ENCODE measurements around the gene ADAM12. TPM values are rescaled to one million over a fixed set of nuclear protein-coding genes. Genes with fewer than 3 reads are reported as not detected.

The ADAM12 gene
- total RNA-seq, 2 experiments from 2014 or later: 1.3 TPM

DNA sequence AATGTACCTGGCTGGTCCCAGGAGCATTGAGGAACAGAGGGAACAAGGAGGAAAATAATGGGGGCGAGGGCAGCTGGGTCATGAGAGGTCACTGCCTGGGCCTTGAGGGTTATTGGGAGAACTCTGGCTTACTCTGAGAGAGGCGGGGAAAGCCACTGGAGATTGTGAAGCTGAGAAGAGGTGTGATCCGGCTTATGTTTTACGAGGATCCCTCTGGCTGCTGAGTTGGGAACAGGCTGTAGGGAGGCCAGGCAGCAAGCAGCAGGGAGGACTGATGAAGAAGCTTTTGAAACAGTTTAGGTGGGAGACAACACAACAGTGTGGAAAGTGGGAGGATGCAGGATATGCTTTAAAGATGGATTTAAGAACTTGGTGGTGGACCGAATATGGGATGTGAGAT, 404.6 kb downstream of the ADAM12 start:
- H3K36me3 Mint-ChIP-seq (ENCODE audit: low read depth): no peaks in the 10 kb centered on the region
- H3K27ac Mint-ChIP-seq: no peak overlapping the region
- POLR2A ChIA-PET: no interaction called here
- ATAC-seq: no peak
- CTCF ChIA-PET: interaction anchor here (1.2 to 1.5 kb wide), 4 partner anchors 12 to 1870 kb away, joined by 3 read pairs; no protein-coding TSS in a partner anchor
- H3K4me3 Mint-ChIP-seq: no peak overlapping the region
- no peak for DNase-seq
- H3K9me3 Mint-ChIP-seq: no peaks in the 10 kb centered on the region
- intact Hi-C loops (cut with micrococcal nuclease): loop anchor here (5.0 kb wide), 2 partner anchors 404 to 519 kb away; partner anchors contain the start of gene ADAM12
- no peaks in the 10 kb centered on the region for H3K4me1 Mint-ChIP-seq (ENCODE audit: low read depth)
- TF ChIP-seq, protein P1, sequence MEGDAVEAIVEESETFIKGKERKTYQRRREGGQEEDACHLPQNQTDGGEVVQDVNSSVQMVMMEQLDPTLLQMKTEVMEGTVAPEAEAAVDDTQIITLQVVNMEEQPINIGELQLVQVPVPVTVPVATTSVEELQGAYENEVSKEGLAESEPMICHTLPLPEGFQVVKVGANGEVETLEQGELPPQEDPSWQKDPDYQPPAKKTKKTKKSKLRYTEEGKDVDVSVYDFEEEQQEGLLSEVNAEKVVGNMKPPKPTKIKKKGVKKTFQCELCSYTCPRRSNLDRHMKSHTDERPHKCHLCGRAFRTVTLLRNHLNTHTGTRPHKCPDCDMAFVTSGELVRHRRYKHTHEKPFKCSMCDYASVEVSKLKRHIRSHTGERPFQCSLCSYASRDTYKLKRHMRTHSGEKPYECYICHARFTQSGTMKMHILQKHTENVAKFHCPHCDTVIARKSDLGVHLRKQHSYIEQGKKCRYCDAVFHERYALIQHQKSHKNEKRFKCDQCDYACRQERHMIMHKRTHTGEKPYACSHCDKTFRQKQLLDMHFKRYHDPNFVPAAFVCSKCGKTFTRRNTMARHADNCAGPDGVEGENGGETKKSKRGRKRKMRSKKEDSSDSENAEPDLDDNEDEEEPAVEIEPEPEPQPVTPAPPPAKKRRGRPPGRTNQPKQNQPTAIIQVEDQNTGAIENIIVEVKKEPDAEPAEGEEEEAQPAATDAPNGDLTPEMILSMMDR (IDR thresholded peaks at IDR 0.05): no peak
- H3K27me3 Mint-ChIP-seq: peaks cover 6% of the 10 kb centered on the region

DNA sequence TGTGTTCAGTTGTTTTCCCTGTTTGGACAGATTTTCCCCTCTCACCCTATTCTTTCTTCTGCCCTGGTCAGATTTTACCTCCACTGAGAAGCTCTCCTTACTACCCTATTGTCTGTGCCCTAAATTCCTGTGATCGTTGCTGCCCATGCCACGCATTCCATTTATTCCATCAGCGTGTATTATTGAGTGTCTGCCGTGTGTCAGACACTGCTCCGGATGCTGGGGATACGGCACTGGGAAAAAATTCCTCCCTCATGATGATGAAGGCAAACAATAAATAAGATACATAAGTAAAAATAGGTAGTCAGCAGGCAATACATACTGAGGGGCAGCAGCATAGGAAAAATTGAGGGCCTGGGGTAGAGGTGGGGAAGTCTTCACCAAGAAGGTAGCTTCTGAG, 405.1 kb downstream of the ADAM12 start:
- no peak overlapping the region for H3K27ac Mint-ChIP-seq
- ATAC-seq (no peak), DNase-seq (no peak)
- CTCF ChIA-PET: interaction anchor here (1.2 to 1.5 kb wide), 4 partner anchors 12 to 1871 kb away, joined by 3 read pairs; no protein-coding TSS in a partner anchor
- no peaks in the 10 kb centered on the region for H3K36me3 Mint-ChIP-seq (ENCODE audit: low read depth)
- POLR2A ChIA-PET: no interaction called here
- intact Hi-C loops (cut with micrococcal nuclease): loop anchor here (5.0 kb wide), 2 partner anchors 404 to 519 kb away; partner anchors contain the start of gene ADAM12
- H3K4me1 Mint-ChIP-seq (ENCODE audit: low read depth): no peaks in the 10 kb centered on the region
- TF ChIP-seq, protein P1 (IDR thresholded peaks at IDR 0.05): no peak
- H3K4me3 Mint-ChIP-seq: no peak overlapping the region
- no peaks in the 10 kb centered on the region for H3K9me3 Mint-ChIP-seq
- H3K27me3 Mint-ChIP-seq: peaks cover 6% of the 10 kb centered on the region

DNA sequence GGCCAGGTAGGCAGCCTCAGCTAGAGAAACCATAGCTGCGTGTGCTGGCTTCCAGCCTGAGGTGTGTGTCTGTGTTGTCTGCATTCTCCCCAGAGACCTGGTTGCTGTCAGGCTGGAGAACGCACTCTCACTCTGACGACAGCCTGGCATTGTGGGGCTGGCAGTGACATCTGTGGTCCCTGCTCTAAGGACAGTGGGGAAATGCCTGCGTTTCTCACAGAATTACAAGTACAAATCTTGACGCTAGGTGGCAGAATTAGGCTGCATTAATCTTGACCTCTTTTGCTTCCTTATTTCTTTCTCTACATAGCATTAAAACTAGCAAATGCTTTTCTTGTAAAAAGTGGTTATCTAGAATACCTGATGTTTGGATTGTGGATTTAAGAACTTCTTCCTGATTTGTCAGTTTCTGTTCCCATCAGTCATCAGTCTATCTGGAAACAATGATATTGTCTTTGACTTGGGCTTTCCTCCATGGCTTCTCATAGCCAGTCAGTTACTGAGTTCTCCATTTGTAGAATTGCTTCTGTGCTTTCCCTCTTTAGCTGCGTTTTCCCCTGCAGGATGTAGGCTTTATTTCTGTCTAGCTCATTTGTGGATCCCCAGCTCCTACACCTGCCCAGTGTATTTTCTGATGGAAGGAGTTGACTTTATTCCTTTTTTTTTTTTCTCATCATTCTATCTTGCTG, 405.9 kb downstream of the ADAM12 start:
- H3K27me3 Mint-ChIP-seq: peaks cover 6% of the 10 kb centered on the region
- POLR2A ChIA-PET: no interaction called here
- H3K36me3 Mint-ChIP-seq (ENCODE audit: low read depth): no peaks in the 10 kb centered on the region
- no peak overlapping the region for H3K27ac Mint-ChIP-seq
- no peaks in the 10 kb centered on the region for H3K4me1 Mint-ChIP-seq (ENCODE audit: low read depth)
- no peak overlapping the region for H3K4me3 Mint-ChIP-seq
- DNase-seq (peak; percentile 9), ATAC-seq (peak; percentile 51)
- TF ChIP-seq, protein P1 (IDR thresholded peaks at IDR 0.05): peak; percentile 67
- CTCF ChIA-PET: interaction anchor here (0.7 to 1.4 kb wide), 6 partner anchors 11 to 556 kb away, joined by 3 to 7 read pairs (median 3); no protein-coding TSS in a partner anchor
- H3K9me3 Mint-ChIP-seq: no peaks in the 10 kb centered on the region
- intact Hi-C loops (cut with micrococcal nuclease): loop anchor here (5.0 kb wide), 2 partner anchors 405 to 520 kb away; partner anchors contain the start of gene ADAM12

DNA sequence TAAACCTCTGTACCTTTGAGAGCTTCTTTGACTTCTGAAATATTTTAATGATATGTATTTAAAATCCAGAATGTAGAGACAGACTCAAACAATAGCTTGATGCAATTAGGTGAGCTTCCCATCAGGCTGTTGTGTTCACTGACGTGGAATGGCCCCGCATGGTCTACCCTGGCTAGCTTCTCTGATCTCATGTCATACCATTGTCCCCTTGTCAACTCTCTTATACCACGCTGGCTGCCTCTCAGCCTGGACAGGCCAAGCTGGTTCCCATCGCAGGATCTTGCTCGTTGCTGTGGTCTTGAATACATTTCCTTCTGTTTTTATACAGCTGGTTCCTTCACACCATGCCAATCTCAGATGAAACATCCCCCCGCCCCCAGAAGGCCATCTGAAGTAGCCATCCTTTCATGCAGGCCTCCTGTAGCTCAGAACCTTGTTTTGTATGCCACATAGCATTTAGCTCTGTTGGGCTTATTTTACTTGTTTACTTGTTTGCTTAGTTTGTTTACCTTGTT, 407.7 kb downstream of the ADAM12 start:
- Mint-ChIP-seq H3K4me1 (ENCODE audit: low read depth) (no peaks in the 10 kb centered on the region), H3K9me3 (no peaks in the 10 kb centered on the region), H3K27me3 (peaks cover 6% of the 10 kb centered on the region), H3K27ac (no peak overlapping the region), H3K4me3 (no peak overlapping the region), H3K36me3 (ENCODE audit: low read depth) (no peaks in the 10 kb centered on the region)
- POLR2A ChIA-PET: no interaction called here
- intact Hi-C loops (cut with micrococcal nuclease): loop anchor here (5.0 kb wide), 2 partner anchors 407 to 522 kb away; partner anchors contain the start of gene ADAM12
- CTCF ChIA-PET: interaction anchor here (0.8 kb wide), 1 partner anchor 13 kb away, joined by 3 read pairs; no protein-coding TSS in a partner anchor
- TF ChIP-seq, protein P1 (IDR thresholded peaks at IDR 0.05): no peak
- ATAC-seq: no peak
- DNase-seq: no peak

DNA sequence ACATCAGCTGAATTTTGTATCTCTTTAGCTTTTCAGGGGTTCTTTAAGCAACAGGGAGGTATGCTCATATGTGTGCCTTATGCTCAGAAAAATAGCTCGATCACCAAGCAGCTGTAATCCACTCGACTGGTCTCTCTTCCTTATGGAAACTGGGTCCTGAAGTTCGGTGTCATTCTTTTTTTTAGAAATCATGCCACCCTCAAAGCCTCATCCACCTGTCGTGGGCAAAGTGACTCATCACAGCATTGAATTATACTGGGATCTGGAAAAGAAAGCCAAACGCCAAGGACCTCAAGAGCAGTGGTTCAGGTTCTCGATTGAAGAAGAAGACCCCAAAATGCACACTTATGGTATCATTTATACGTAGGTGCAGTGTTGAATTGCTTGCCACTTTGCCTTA, 408.3 kb downstream of the ADAM12 start:
- intact Hi-C loops (cut with micrococcal nuclease): loop anchor here (5.0 kb wide), 2 partner anchors 407 to 522 kb away; partner anchors contain the start of gene ADAM12
- CTCF ChIA-PET: interaction anchor here (0.8 kb wide), 1 partner anchor 14 kb away, joined by 3 read pairs; no protein-coding TSS in a partner anchor
- no peak for ATAC-seq
- no peaks in the 10 kb centered on the region for H3K36me3 Mint-ChIP-seq (ENCODE audit: low read depth)
- no peak overlapping the region for H3K4me3 Mint-ChIP-seq
- no peaks in the 10 kb centered on the region for H3K9me3 Mint-ChIP-seq
- POLR2A ChIA-PET: no interaction called here
- TF ChIP-seq, protein P1 (IDR thresholded peaks at IDR 0.05): no peak
- peaks cover 6% of the 10 kb centered on the region for H3K27me3 Mint-ChIP-seq
- no peaks in the 10 kb centered on the region for H3K4me1 Mint-ChIP-seq (ENCODE audit: low read depth)
- no peak for DNase-seq
- no peak overlapping the region for H3K27ac Mint-ChIP-seq

All from activated CD8-positive, alpha-beta T cell treated with anti-CD3 and anti-CD28 coated beads for 36 hours (primary cell).